ENCODE results near the gene UBXN6. TPM values are rescaled to one million over a fixed set of nuclear protein-coding genes. Genes with fewer than 3 reads are reported as not detected.

The UBXN6 gene
- total RNA-seq, 1 donor from 2014 or later: 63.6 TPM

DNA sequence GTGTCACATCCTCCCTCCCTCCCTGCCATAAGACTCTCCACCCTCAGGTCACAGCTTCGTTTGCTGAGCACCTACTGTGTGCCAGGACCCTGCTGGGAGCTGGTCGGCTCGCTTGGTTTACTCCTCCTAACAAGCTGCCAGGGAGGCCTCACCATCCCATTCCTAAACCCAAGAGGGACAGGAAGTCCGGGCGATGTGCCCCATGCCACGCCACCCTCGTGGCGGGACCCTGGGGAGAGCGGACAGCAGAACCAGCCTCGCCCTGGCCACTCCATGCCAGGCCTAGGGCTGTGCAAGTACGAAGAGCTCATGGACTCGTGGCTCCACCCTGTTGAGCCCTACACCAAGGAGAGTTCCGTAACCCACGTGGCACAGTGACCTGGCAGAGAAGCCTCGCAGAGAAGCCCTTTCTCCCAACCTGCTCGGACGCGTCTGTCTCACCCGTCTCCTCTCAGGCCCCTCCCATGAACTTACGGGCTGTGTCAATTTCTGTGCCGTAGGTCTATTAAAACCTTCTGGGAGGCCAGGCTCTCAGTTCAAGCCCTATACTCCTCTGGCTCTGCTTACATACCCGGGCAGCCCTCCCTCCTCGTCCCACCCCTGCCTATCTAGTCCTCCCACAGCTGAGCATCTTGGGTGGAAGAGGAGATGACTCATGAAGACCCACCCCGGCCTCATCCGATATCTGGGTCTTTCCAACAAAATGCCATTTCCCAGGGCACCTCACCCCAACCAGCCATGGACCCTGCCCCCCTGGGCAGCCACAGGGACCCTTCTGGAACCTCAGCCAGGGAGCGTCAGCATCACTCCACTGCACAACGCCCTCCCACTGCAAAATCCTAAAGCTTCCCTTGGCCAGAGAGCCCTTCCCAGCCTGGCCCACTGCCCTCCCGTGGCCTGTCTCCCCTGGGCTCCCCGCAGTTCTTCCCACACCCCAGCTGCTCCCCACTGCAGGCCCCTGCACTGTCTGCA lies 2.6 kb downstream of the UBXN6 start:
- no peak overlapping the region for H2AFZ ChIP-seq (ENCODE audit: low read depth, low read length)
- H3K9me3 ChIP-seq (ENCODE audit: insufficient read depth, low read depth, low read length): no peaks in the 10 kb centered on the region
- Mint-ChIP-seq H3K9me3 (ENCODE audit: unreplicated experiment) (no peaks in the 10 kb centered on the region), H3K36me3 (ENCODE audit: low read depth, unreplicated experiment) (peaks cover 2% of the 10 kb centered on the region), H3K4me1 (ENCODE audit: low read depth, unreplicated experiment) (peaks cover 15% of the 10 kb centered on the region), H3K4me3 (ENCODE audit: unreplicated experiment) (peak overlapping the region; percentile 62), H3K27me3 (ENCODE audit: low read depth, unreplicated experiment) (no peaks in the 10 kb centered on the region), H3K27ac (ENCODE audit: unreplicated experiment) (peak overlapping the region; percentile 72)
- peaks cover 28% of the 10 kb centered on the region for H4K20me1 ChIP-seq (ENCODE audit: insufficient read depth, low read length)
- H3K79me2 ChIP-seq (ENCODE audit: insufficient read depth, low read length): peaks cover 33% of the 10 kb centered on the region
- FAIRE-seq (no peak), DNase-seq (ENCODE audit: low read depth) (no peak)
- peak overlapping the region; percentile 97 for H3K9ac ChIP-seq (ENCODE audit: low read length)
- peak overlapping the region; percentile 38 for H3K27ac ChIP-seq (ENCODE audit: low read depth, low read length)
- H3K4me2 ChIP-seq (ENCODE audit: low read length): peak overlapping the region; percentile 98
- peaks cover 7% of the 10 kb centered on the region for H3K36me3 ChIP-seq (ENCODE audit: insufficient read depth, low read length)
- H3K4me1 ChIP-seq (ENCODE audit: insufficient read depth, low read length): peaks cover 21% of the 10 kb centered on the region
- H3K27me3 ChIP-seq (ENCODE audit: insufficient read depth, low read length): no peaks in the 10 kb centered on the region
- no peak for TF ChIP-seq EZH2 (IDR thresholded peaks at IDR 0.05; ENCODE audit: insufficient read depth, low read length)
- TF ChIP-seq, protein P1, sequence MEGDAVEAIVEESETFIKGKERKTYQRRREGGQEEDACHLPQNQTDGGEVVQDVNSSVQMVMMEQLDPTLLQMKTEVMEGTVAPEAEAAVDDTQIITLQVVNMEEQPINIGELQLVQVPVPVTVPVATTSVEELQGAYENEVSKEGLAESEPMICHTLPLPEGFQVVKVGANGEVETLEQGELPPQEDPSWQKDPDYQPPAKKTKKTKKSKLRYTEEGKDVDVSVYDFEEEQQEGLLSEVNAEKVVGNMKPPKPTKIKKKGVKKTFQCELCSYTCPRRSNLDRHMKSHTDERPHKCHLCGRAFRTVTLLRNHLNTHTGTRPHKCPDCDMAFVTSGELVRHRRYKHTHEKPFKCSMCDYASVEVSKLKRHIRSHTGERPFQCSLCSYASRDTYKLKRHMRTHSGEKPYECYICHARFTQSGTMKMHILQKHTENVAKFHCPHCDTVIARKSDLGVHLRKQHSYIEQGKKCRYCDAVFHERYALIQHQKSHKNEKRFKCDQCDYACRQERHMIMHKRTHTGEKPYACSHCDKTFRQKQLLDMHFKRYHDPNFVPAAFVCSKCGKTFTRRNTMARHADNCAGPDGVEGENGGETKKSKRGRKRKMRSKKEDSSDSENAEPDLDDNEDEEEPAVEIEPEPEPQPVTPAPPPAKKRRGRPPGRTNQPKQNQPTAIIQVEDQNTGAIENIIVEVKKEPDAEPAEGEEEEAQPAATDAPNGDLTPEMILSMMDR (IDR thresholded peaks at IDR 0.05; ENCODE audit: insufficient read depth, low read depth, low read length): no peak
- H3K4me3 ChIP-seq (ENCODE audit: insufficient read depth, low read depth, low read length): peak overlapping the region; percentile 90

DNA sequence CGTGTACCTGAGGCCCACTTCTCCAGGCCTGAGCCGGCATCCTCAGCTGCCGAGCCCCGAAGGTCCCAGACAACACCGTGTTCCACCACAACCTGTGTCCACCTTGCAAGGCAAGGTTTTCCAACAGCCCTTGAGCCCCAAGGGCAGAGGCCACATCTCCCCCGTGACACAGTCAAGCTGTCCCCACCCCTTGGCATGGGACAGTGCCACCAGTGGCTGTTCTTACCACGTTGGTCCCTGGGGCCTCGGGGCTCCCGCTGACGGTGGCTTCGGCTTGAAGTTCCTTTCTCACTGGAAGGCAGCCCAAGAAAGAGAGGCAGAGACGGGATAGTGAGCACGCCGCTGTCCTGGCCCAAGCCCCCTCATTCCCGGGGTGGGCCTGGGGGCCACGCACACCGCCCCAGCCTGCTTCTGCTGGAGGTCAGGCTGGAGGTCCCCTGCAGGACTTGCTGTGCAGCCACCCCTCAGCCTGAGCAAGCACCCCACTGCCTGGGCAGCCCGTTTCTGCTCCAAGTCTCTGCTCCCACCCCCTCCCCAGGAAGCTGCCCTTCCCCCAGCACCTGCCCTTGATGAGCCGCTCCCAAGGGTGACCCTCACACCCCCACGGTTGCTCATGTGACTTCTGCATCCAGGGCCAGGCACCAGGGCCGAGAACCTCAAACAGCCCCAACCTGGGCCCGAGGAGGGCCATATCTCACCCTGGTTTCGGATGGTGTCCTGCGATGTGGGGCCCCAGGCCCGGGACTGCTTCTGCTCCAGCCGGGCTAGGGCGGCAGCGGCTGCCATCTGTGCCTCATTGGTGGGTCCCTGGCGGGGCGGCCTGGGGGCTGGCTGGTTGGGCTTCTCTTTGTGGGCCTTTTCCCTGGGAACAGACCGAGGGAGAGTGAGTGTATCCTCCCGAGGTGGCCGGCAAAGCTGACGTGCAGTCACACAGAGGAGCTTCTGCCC lies 4.1 kb downstream of the UBXN6 start:
- FAIRE-seq (no peak), DNase-seq (ENCODE audit: low read depth) (no peak)
- Mint-ChIP-seq H3K27ac (ENCODE audit: unreplicated experiment) (no peak overlapping the region), H3K9me3 (ENCODE audit: unreplicated experiment) (no peaks in the 10 kb centered on the region), H3K36me3 (ENCODE audit: low read depth, unreplicated experiment) (peaks cover 9% of the 10 kb centered on the region), H3K4me1 (ENCODE audit: low read depth, unreplicated experiment) (peaks cover 15% of the 10 kb centered on the region), H3K4me3 (ENCODE audit: unreplicated experiment) (no peak overlapping the region), H3K27me3 (ENCODE audit: low read depth, unreplicated experiment) (no peaks in the 10 kb centered on the region)
- no peaks in the 10 kb centered on the region for H3K9me3 ChIP-seq (ENCODE audit: insufficient read depth, low read depth, low read length)
- no peak overlapping the region for H3K4me2 ChIP-seq (ENCODE audit: low read length)
- H3K79me2 ChIP-seq (ENCODE audit: insufficient read depth, low read length): peaks cover 37% of the 10 kb centered on the region
- H3K36me3 ChIP-seq (ENCODE audit: insufficient read depth, low read length): peaks cover 10% of the 10 kb centered on the region
- H3K4me1 ChIP-seq (ENCODE audit: insufficient read depth, low read length): peaks cover 21% of the 10 kb centered on the region
- H3K9ac ChIP-seq (ENCODE audit: low read length): no peak overlapping the region
- H3K27me3 ChIP-seq (ENCODE audit: insufficient read depth, low read length): no peaks in the 10 kb centered on the region
- no peak overlapping the region for H3K4me3 ChIP-seq (ENCODE audit: insufficient read depth, low read depth, low read length)
- H2AFZ ChIP-seq (ENCODE audit: low read depth, low read length): no peak overlapping the region
- H3K27ac ChIP-seq (ENCODE audit: low read depth, low read length): no peak overlapping the region
- peaks cover 41% of the 10 kb centered on the region for H4K20me1 ChIP-seq (ENCODE audit: insufficient read depth, low read length)
- no peak for TF ChIP-seq EZH2 (IDR thresholded peaks at IDR 0.05; ENCODE audit: insufficient read depth, low read length)
- TF ChIP-seq, protein P1 (IDR thresholded peaks at IDR 0.05; ENCODE audit: insufficient read depth, low read depth, low read length): no peak
